Spinal cord (tissue), 10 donors: ENCODE results near the gene KLHL28. TPM values are rescaled to one million over a fixed set of nuclear protein-coding genes. Genes with fewer than 3 reads are reported as not detected.
"Not testable (repeated sequence)": the region's sequence is repeated elsewhere in the genome, so short reads cannot be mapped to it uniquely, and the experiment has no call there.

Experiments used
- DNase-seq, 6 donors: peaks; one replicate each; pipeline versions ENCODE4 v3.0.0 to v3.0.0-alpha.2; 2013 to 2015; ENCODE audit warnings: low spot score in 6 of 6, low read depth in 4 of 6
- H3K27ac ChIP-seq: one replicate; pipeline ENCODE4 v1.5.1; 2013; ENCODE audit warnings: low read depth, low read length, control low read depth
- H3K27me3 ChIP-seq: one replicate; pipeline ENCODE4 v1.6.1; 2013; ENCODE audit warnings: low read length; ENCODE audit not compliant: control insufficient read depth, insufficient read depth
- H3K36me3 ChIP-seq: one replicate; pipeline ENCODE4 v1.6.1; 2013; ENCODE audit warnings: low read length; ENCODE audit not compliant: control insufficient read depth, insufficient read depth
- H3K4me1 ChIP-seq: one replicate; pipeline ENCODE4 v1.6.1; 2013; ENCODE audit warnings: low read length; ENCODE audit not compliant: control insufficient read depth, insufficient read depth
- H3K4me3 ChIP-seq: one replicate; pipeline ENCODE4 v1.5.1; 2013; ENCODE audit warnings: low read depth, low read length, control low read depth
- H3K9me3 ChIP-seq: one replicate; pipeline ENCODE4 v1.6.1; 2013; ENCODE audit warnings: low read length; ENCODE audit not compliant: control insufficient read depth, insufficient read depth
- WGBS: methylation state at CpG from one replicate; pipeline ENCODE4 v1.1.5; 2013; ENCODE audit warnings: missing lambda C conversion rate; ENCODE audit not compliant: insufficient coverage; 5-methylcytosine and 5-hydroxymethylcytosine counted together
- polyA plus RNA-seq, 2 donors: library from polyadenylated mRNA; unstranded; fragments of 120-200 nt; gene quantifications; one replicate each; pipeline ENCODE4 v1.2.1, GENCODE V29; 2013; ENCODE audit not compliant: insufficient read length in 2 of 2
- total RNA-seq, 2 donors: library from RNA; depleted of rRNA in 1 of 2; stranded (reverse); fragments of 120-200 nt in 1 of 2; fragments of >200 nt in 1 of 2; gene quantifications; one replicate each; pipeline versions ENCODE4 v1.2.3 to v1.2.4, GENCODE V29; 2013 to 2014
- donor health status: healthy.

Gene KLHL28
- total and polyA plus RNA-seq, 4 donors = 13.8 to 46.7 (median 21.5) TPM

- no CpG with 5 or more reads among the region's 2 CpGs for WGBS
- no peaks in the 10 kb centered on the region for H3K36me3 ChIP-seq
- peaks cover 8% of the 10 kb centered on the region for H3K27me3 ChIP-seq
- no peak overlapping the region for H3K27ac ChIP-seq
- H3K4me1 ChIP-seq = peaks cover 3% of the 10 kb centered on the region
- H3K9me3 ChIP-seq = no peaks in the 10 kb centered on the region
- DNase-seq = no peak
- H3K4me3 ChIP-seq = no peak overlapping the region
These were observed 50.9 kb downstream of the KLHL28 start for GRCh38 chr14:44910821-44911220.

DNA sequence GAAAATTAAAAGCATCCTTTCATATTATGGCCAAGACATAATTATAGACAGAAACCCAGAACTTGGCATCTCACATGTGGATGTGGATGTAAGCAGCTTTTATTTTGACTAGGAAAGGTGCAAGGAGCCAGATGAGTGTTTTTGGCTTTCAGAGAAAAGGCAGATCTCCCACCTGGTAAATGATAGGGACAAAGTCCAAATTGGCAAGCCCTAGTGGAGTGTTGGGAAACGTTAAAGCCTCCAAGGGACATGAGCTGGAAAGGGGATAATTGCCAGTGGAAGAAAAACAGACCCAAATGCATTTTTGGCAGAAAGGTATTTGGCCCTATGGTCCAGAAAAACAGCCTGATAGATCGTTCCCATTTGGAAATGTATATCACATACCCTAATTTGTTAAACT lies 60.1 kb downstream of the KLHL28 start:
- H3K4me3 ChIP-seq = no peak overlapping the region
- no peaks in the 10 kb centered on the region for H3K4me1 ChIP-seq
- DNase-seq = peak in 2 of 6 donors; percentile 55 to 71
- no peak overlapping the region for H3K27ac ChIP-seq
- WGBS = 22% methylated on average over 1 of the region's 2 CpGs
- H3K9me3 ChIP-seq = no peaks in the 10 kb centered on the region
- H3K36me3 ChIP-seq = no peaks in the 10 kb centered on the region
- no peaks in the 10 kb centered on the region for H3K27me3 ChIP-seq

DNA sequence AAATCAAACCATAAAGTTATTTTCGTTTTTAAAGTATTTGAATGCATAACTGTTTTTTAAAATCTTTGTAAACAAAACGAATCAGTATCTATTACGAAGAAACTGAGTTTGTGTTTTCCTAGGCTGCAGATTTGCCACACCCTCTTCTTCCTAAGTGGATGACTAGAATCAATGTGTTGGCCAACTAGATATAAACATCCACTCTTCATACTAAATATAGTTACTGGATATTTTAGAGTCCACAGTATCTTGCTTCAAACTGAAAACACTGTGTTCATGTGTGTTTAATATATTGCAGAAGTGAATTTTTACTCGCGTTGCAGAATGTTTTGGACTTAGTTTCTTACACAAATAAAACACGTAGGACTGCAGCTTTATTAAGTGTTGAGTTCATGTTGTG lies 63.2 kb downstream of the KLHL28 start:
- Histone ChIP-seq H3K4me3 (no peak overlapping the region), H3K4me1 (no peaks in the 10 kb centered on the region), H3K36me3 (no peaks in the 10 kb centered on the region), H3K9me3 (no peaks in the 10 kb centered on the region), H3K27ac (no peak overlapping the region), H3K27me3 (no peaks in the 10 kb centered on the region)
- DNase-seq = no peak
- no CpG with 5 or more reads among the region's 6 CpGs for WGBS

GRCh38 chr14:44897845-44898151 lies 63.9 kb downstream of the KLHL28 start:
- Histone ChIP-seq H3K27ac (peak overlapping the region; percentile 88), H3K4me1 (no peaks in the 10 kb centered on the region), H3K9me3 (no peaks in the 10 kb centered on the region), H3K27me3 (no peaks in the 10 kb centered on the region), H3K4me3 (peak overlapping the region; percentile 71), H3K36me3 (no peaks in the 10 kb centered on the region)
- DNase-seq = no peak
- WGBS = 1% methylated on average over 11 of the region's 13 CpGs

DNA sequence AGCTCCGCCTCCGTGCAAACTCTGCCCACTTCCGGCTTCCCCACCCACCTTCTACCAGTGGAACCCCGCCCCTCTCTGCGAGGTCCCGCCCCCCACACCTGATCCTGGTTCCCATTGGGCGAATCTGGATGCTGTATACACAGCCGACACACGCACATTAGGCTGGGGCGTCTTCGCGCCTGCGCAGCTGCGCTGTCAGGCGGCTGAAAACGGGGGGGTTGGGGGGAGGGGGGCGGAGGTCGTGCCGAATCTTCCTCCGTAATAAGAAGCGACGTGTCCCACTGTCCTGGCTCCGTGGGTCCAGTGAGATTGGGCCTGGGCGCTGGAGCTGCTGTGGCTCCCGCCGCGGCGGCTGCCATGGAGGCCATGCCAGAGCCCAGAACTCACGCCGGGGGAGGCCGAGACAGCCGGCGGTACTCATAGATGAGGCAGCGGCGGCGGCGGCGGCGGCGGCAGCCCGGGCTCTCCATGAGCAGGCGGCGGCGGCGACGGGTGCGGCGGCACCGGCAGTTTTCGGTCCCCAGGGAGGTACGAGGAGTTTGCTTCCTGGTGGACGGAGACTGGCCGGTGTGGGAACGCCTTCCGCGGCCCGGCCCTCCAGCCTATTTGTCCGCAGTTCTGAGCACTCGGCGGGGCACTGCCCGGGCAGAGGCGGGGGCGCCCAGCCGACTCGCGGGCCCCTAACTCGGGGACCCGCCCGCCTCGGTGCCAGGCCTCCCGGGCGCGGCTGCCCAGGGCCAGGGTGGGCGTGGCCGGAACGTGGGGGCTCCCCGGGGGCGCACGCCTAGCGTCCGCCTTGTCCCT lies 64.5 kb downstream of the KLHL28 start:
- WGBS = under 1% methylated on average over 76 of the region's 81 CpGs
- H3K9me3 ChIP-seq = no peaks in the 10 kb centered on the region

DNA sequence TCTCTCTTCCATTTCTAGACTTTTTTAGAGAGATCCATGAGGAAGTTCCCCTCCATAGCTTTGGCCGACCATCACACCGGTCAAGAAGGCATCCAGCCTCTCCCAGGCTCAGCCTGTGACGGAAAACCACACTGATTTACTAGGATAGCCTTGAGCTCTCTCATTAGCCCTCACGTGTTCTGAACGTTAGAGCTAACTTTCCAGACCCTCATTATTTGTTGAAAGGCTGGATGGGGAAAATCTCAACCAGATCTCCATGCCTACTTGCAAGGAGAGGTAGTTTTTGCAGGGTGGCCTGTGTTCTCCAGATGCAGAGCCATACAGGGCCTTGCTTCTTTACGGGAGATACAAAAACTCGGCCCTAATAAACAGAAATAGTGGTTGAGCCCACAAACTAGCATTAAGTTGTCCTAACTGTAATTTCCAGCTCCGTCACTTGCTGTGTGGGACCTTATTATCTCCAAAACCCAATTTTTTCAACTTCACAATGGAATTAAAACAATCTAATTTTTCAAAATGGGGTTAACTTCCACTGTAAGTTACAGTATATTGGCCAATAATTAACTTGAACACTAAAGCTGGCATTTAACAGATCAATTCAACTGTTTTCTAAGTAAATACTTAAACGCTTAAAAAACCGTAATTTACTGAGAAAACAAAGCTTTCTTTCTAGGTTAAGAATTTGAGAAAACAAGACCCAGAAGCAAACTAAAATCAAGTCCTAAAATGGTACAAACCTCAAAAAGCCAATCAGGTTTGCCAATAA lies 65.3 kb downstream of the KLHL28 start:
- DNase-seq = no peak
- peak overlapping the region; percentile 67 for H3K27ac ChIP-seq
- H3K4me1 ChIP-seq = no peaks in the 10 kb centered on the region
- WGBS = 96% methylated on average over 4 of the region's 10 CpGs
- H3K4me3 ChIP-seq = peak overlapping the region; percentile 24
- no peaks in the 10 kb centered on the region for H3K36me3 ChIP-seq
- H3K9me3 ChIP-seq = no peaks in the 10 kb centered on the region
- no peaks in the 10 kb centered on the region for H3K27me3 ChIP-seq

More for the DNA sequence above, 64.5 kb downstream of the KLHL28 start:
- DNase-seq = peak; percentile 82 to 99 (median 95)
- peak overlapping the region; percentile 71 for H3K4me3 ChIP-seq
- no peaks in the 10 kb centered on the region for H3K36me3 ChIP-seq
- H3K27me3 ChIP-seq = no peaks in the 10 kb centered on the region
- peak overlapping the region; percentile 88 for H3K27ac ChIP-seq
- no peaks in the 10 kb centered on the region for H3K4me1 ChIP-seq

- DNase-seq = no peak
- H3K4me3 ChIP-seq = no peak overlapping the region
- H3K4me1 ChIP-seq = no peaks in the 10 kb centered on the region
- no peaks in the 10 kb centered on the region for H3K9me3 ChIP-seq
- H3K27ac ChIP-seq = no peak overlapping the region
- H3K36me3 ChIP-seq = no peaks in the 10 kb centered on the region
- no CpG with 5 or more reads among the region's 2 CpGs for WGBS
- no peaks in the 10 kb centered on the region for H3K27me3 ChIP-seq
These were observed 66.0 kb downstream of the KLHL28 start for GRCh38 chr14:44895716-44896115.

GRCh38 chr14:44893535-44893934 lies 68.2 kb downstream of the KLHL28 start:
- Histone ChIP-seq H3K4me3 (no peak overlapping the region), H3K9me3 (no peaks in the 10 kb centered on the region), H3K36me3 (no peaks in the 10 kb centered on the region), H3K4me1 (no peaks in the 10 kb centered on the region), H3K27me3 (no peaks in the 10 kb centered on the region), H3K27ac (no peak overlapping the region)
- no CpG with 5 or more reads among the region's 2 CpGs for WGBS
- no peak for DNase-seq

GRCh38 chr14:44891726-44892372 lies 69.9 kb downstream of the KLHL28 start:
- not testable (repeated sequence) for H3K27me3 ChIP-seq, H3K36me3 ChIP-seq, H3K27ac ChIP-seq, H3K4me3 ChIP-seq, H3K4me1 ChIP-seq, DNase-seq, H3K9me3 ChIP-seq
- WGBS = no CpG with 5 or more reads among the region's 3 CpGs
